Activated CD4-positive, alpha-beta memory T cell treated with anti-CD3 and anti-CD28 coated beads for 36 hours (primary cell): ENCODE data around the gene RBPJL. TPM values are rescaled to one million over a fixed set of nuclear protein-coding genes. Genes with fewer than 3 reads are reported as not detected.
"Not testable (repeated sequence)": the region's sequence is repeated elsewhere in the genome, so short reads cannot be mapped to it uniquely, and the experiment has no call there.

Experiments
- CTCF ChIA-PET: fragments of 350-600 bp; sonication (Branson Sonifier 250); formaldehyde crosslinking; loops from one replicate; lab custom pipeline; 2021; ENCODE audit warnings: antibody characterized with exemption, inconsistent platforms; lab: Charles Lee
- POLR2A ChIA-PET: fragments of 350-600 bp; sonication (Branson Sonifier 250); formaldehyde crosslinking; loops from one replicate; lab custom pipeline; 2021; ENCODE audit warnings: antibody characterized with exemption; lab: Charles Lee
- DNase-seq: peaks from one replicate; pipeline ENCODE4 v3.0.0-alpha.2; 2020
- H3K27ac Mint-ChIP-seq: one replicate; pipeline ENCODE4 v1.8.0; 2021; ENCODE audit warnings: mixed read lengths
- H3K27me3 Mint-ChIP-seq: one replicate; pipeline ENCODE4 v1.8.0; 2021; ENCODE audit warnings: mixed read lengths
- H3K36me3 Mint-ChIP-seq: one replicate; pipeline ENCODE4 v1.8.0; 2021; ENCODE audit warnings: mixed read lengths
- H3K4me1 Mint-ChIP-seq: one replicate; pipeline ENCODE4 v1.8.0; 2021; ENCODE audit warnings: low read depth, mixed read lengths
- H3K4me3 Mint-ChIP-seq: one replicate; pipeline ENCODE4 v1.8.0; 2021; ENCODE audit warnings: mild to moderate bottlenecking, mixed read lengths
- H3K9me3 Mint-ChIP-seq: one replicate; pipeline ENCODE4 v1.8.0; 2021; ENCODE audit warnings: mixed read lengths
- intact Hi-C: fragments of 100-400 bp; cut with micrococcal nuclease; formaldehyde crosslinking; loops from one replicate; pipeline ENCODE4 v1.15.1; 2023
- total RNA-seq, 2 experiments: library from RNA; stranded (reverse); gene quantifications; one replicate each; pipeline ENCODE4 v1.2.3, GENCODE V29; 2021

RBPJL gene
- total RNA-seq, 2 experiments from 2014 or later, result not detected

DNA sequence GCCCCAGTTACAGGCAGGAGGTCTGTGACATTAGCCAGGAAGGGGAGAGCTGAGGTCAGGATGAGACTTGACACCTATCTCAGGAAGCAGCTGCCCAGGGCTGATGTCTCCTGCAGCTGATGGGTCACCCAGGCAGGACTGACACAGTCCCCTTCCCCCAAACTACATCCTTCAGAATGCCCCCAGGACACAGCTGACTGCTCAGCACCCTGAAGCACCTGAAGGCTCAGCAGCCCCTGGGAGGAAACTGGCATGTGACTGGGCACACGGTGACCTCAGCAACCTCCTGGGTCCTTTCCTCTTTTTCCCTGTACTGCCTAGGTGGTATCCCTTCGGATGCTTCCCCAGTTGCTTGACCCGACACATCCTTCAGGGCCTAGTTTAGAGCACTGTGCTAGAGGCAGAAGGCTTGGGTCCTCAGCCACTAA is 39.7 kb downstream of the RBPJL start:
- DNase-seq, result peak; percentile 29
- no peaks in the 10 kb centered on the region for H3K27me3 Mint-ChIP-seq
- peaks cover 17% of the 10 kb centered on the region for H3K36me3 Mint-ChIP-seq
- no peaks in the 10 kb centered on the region for H3K9me3 Mint-ChIP-seq
- H3K4me1 Mint-ChIP-seq, result peaks cover 45% of the 10 kb centered on the region
- peak overlapping the region; percentile 86 for H3K4me3 Mint-ChIP-seq
- ChIA-PET CTCF (interaction anchor here (0.6 to 5.3 kb wide), 6 partner anchors 17 to 90 kb away, joined by 3 to 33 read pairs (median 12); partner anchors contain the start of gene SYS1), POLR2A (interaction anchor here (1.7 to 3.6 kb wide), 2 partner anchors 7 to 16 kb away, joined by 5 to 16 read pairs; partner anchors contain the start of gene SYS1)
- intact Hi-C loops, result loop anchor here (1.0 to 2.0 kb wide), 2 partner anchors 9 to 28 kb away; no protein-coding TSS in a partner anchor
- peak overlapping the region; percentile 18 for H3K27ac Mint-ChIP-seq

DNA sequence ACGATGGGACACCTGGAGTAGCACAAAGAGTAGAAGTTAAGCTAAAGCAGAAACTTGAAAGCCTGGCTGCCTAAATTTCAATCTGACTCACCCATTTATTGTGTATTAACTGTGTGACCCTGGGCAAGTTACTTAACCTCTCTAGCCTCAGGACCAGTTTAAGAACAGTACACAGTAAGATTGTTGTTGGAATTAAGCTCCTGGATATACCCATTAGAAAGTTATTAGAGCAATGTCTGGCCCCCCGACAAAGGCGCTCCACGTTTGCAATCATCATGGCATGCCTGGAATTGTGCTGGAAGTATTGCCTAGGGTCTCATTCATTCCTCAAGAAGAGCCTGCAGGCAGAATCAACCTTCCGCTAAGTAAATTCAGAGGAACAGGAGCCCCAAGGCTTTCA is 40.2 kb downstream of the RBPJL start:
- no peak for DNase-seq
- H3K27ac Mint-ChIP-seq, result no peak overlapping the region
- intact Hi-C loops, result loop anchor here (1.0 to 2.0 kb wide), 2 partner anchors 8 to 28 kb away; no protein-coding TSS in a partner anchor
- ChIA-PET CTCF (interaction anchor here (0.6 to 5.3 kb wide), 7 partner anchors 16 to 103 kb away, joined by 3 to 33 read pairs (median 7); partner anchors contain the start of gene SYS1), POLR2A (interaction anchor here (0.7 to 3.6 kb wide), 3 partner anchors 9 to 56 kb away, joined by 3 to 16 read pairs (median 4); partner anchors contain the start of gene SYS1)
- peak overlapping the region; percentile 86 for H3K4me3 Mint-ChIP-seq
- no peaks in the 10 kb centered on the region for H3K9me3 Mint-ChIP-seq
- H3K4me1 Mint-ChIP-seq, result peaks cover 45% of the 10 kb centered on the region
- H3K36me3 Mint-ChIP-seq, result peaks cover 13% of the 10 kb centered on the region
- no peaks in the 10 kb centered on the region for H3K27me3 Mint-ChIP-seq

DNA sequence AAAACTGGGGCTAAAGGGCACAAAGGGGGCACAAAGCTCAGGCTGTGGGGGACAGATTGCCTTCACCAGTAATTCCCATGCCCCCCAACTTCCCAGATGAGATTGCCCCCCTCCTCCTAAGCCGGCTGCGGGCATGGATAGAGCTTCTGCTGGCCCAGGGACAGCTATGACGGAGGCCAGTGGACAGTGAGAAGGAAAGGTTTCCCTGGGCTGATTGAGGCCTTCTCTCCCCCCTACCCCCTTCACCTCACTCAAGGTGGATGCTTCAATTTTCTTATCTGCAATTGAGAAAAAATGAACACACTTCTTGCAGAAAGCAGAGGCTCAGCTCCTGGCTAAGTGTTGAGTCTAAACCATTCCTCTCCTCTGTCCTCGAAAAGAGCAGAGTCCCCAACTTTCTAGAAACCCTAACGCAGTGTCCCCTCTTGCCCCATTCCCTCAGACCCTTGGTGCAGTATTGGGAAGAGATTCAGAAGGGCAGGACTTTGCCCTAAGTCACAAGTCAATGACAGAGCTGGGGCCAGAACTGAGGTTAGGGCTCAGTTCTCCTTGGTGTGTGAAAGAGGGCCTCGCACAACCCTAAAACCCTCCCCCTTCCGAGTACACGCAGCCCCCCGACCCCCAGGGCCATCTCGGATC is 40.8 kb downstream of the RBPJL start:
- Mint-ChIP-seq H3K27ac (peak overlapping the region; percentile 76), H3K4me3 (peak overlapping the region; percentile 86), H3K4me1 (peaks cover 45% of the 10 kb centered on the region), H3K36me3 (peaks cover 13% of the 10 kb centered on the region), H3K9me3 (no peaks in the 10 kb centered on the region), H3K27me3 (no peaks in the 10 kb centered on the region)
- intact Hi-C loops, result loop anchor here (2.0 kb wide), 1 partner anchor 29 kb away; no protein-coding TSS in a partner anchor
- POLR2A ChIA-PET, result interaction anchor here (0.7 to 3.6 kb wide), 5 partner anchors 8 to 403 kb away, joined by 3 to 16 read pairs (median 3); partner anchors contain the start of gene SYS1
- CTCF ChIA-PET, result interaction anchor here (0.9 to 5.3 kb wide), 7 partner anchors 12 to 102 kb away, joined by 3 to 33 read pairs (median 7); partner anchors contain the start of gene SYS1
- no peak for DNase-seq

DNA sequence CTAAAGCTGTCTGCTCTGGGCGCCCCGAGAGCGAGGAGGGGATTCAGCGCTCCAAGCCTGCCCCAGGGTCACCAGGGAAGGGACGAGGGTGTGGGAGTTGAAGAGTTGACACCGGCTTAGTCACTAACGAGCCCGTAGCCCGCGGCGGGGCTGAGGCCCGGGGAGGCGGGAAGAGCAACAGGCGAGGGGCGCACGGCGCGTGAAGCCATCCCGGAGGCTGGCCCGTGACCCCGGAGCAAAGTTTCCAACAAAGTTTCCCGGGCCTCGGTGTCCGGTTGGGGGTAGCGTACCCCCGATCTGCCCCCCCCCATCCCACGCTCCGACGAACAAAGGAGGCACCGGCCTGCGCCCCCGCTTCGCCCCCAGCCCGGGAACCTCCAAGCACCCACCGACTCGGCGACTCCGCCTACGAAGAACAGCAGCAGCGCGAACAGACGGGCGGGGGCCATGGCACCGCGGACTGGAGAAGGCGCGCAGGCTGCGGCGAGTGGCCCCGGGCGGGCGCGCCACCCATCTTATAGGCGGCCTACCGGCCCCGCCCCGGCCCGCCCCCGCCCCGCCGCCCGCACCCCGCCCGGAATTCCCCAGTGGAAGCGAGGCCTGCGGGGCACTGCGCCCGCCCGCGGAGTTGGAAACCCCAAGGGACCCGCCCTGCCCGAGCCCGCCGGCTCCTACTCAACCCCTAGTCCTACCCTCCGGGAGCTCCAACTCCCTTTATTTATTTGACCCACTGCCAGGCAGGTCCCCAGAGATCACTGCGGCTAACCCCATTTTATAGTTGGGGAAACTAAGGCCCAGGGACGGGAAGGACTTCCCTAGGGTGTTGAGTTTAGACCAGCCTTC is 41.5 kb downstream of the RBPJL start, which contains the start of gene SDC4:
Gene SDC4, minus strand, starts transcription at position 489 of the 843 bp plus-strand sequence. Its CDS starts 40 bp downstream, at position 449.
- CTCF ChIA-PET, result interaction anchor here (0.7 to 5.3 kb wide), 8 partner anchors 11 to 88 kb away, joined by 3 to 33 read pairs (median 6); partner anchors contain the start of gene SYS1
- intact Hi-C loops, result loop anchor here (2.0 kb wide), 2 partner anchors 15 to 29 kb away; partner anchors contain the start of gene SYS1
- POLR2A ChIA-PET, result interaction anchor here (0.6 to 3.6 kb wide), 5 partner anchors 8 to 403 kb away, joined by 3 to 16 read pairs (median 3); partner anchors contain the start of gene SYS1

DNA sequence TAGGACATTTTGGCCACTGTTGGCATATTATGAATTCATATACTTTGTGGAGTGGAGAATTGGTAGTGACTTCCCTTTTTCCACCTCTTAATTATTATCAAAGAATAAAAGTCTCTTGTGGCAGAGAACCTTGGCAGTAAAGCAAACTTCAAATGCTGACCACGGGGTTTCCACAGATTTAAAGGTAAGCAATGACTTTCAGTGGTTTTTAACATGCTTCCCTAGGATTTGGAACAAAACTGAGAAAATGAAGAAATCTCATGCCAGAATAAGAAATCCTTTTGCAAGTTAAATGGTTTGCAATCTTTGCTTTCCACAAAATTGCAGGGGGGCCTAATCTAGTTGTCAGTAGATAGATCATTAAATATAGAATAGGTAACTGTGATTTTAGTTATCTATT is 43.6 kb downstream of the RBPJL start:
- intact Hi-C loops, result no loop called here
- Mint-ChIP-seq H3K4me3 (no peak overlapping the region), H3K27me3 (no peaks in the 10 kb centered on the region), H3K27ac (no peak overlapping the region), H3K4me1 (peaks cover 49% of the 10 kb centered on the region), H3K36me3 (peaks cover 9% of the 10 kb centered on the region), H3K9me3 (no peaks in the 10 kb centered on the region)
- ChIA-PET CTCF (interaction anchor here (4.5 to 5.3 kb wide), 2 partner anchors 13 to 86 kb away, joined by 29 to 33 read pairs; partner anchors contain the start of gene SYS1), POLR2A (no interaction called here)
- no peak for DNase-seq

More for the DNA sequence above, 41.5 kb downstream of the RBPJL start, which contains the start of gene SDC4:
- Mint-ChIP-seq H3K4me3 (peak within 1 kb of the TSS; percentile 86), H3K27ac (peak within 1 kb of the TSS; percentile 76), H3K27me3 (no peaks in the 10 kb centered on the region), H3K4me1 (peaks cover 43% of the 10 kb centered on the region), H3K9me3 (no peaks in the 10 kb centered on the region), H3K36me3 (peaks cover 13% of the 10 kb centered on the region)
- peak; percentile 76 for DNase-seq

DNA sequence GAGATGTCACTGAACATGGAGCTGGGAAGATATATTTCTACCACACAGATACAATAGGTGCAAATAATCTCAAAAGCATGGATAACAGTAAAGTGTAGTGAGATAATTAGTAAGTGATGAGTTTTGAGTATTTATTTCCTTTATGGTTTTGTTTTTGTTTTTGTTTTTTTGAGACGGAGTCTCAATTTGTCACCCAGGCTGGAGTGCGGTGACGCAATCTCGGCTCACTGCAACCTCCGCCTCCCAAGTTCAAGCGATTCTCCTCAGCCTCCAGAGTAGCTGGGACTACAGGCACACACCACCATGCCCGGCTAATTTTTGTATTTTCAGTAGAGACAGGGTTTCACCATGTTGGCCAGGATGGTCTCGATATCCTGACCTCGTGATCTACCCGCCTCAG is 44.2 kb downstream of the RBPJL start:
- intact Hi-C loops, POLR2A ChIA-PET, H3K27ac Mint-ChIP-seq, H3K9me3 Mint-ChIP-seq, H3K36me3 Mint-ChIP-seq, DNase-seq, H3K27me3 Mint-ChIP-seq, H3K4me3 Mint-ChIP-seq: not testable (repeated sequence)
- peaks cover 49% of the 10 kb centered on the region for H3K4me1 Mint-ChIP-seq
- CTCF ChIA-PET, result interaction anchor here (1.2 to 1.8 kb wide), 3 partner anchors 12 to 102 kb away, joined by 3 to 7 read pairs (median 6); partner anchors contain the start of gene SYS1

DNA sequence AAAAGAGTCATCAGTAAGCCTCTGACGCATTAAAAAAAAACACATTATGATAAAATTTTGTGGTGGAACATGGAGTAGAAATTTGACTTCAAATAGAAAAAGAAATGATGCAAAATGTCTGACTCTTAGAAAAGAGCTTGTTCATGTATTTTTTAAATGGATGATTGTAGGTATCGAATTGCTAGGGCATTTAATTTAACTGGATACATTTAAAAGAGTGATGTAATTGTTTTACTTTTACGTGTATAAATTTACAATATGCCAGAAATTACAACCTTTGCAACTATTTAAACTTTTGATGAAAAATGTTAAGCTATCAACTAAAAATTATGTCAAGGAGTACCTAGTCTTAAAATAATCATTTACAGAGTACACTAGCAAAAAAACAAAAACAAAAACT is 46.1 kb downstream of the RBPJL start:
- Mint-ChIP-seq H3K4me1 (peaks cover 44% of the 10 kb centered on the region), H3K4me3 (no peak overlapping the region), H3K27ac (no peak overlapping the region), H3K36me3 (no peaks in the 10 kb centered on the region), H3K9me3 (no peaks in the 10 kb centered on the region), H3K27me3 (no peaks in the 10 kb centered on the region)
- ChIA-PET POLR2A (no interaction called here), CTCF (interaction anchor here (0.6 to 4.0 kb wide), 10 partner anchors 10 to 418 kb away, joined by 3 to 29 read pairs (median 4); partner anchors contain the start of genes PIGT and SYS1)
- intact Hi-C loops, result no loop called here
- DNase-seq, result no peak

DNA sequence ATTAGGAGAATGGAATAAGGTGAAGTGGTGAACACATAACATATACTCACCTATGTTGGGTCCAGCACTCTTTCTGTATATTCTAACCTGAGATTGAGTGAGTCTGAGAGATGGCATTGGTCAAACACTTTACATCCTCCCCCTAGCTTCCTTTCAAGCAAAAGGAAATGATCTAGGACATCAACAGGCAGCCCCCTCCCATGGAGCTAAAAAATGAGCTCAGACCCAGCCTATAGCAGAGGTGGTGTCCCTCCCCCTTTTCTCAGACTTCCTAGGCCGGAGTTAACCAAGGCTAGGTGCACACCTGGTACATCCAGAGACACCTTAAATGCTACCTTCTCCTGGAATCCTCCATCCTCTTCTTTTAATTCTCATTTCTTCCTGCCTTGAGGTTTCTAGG is 47.1 kb downstream of the RBPJL start:
- no peak for DNase-seq
- H3K4me1 Mint-ChIP-seq, result peaks cover 50% of the 10 kb centered on the region
- H3K9me3 Mint-ChIP-seq, result no peaks in the 10 kb centered on the region
- POLR2A ChIA-PET, result interaction anchor here (0.6 to 2.1 kb wide), 4 partner anchors 9 to 33 kb away, joined by 3 to 8 read pairs (median 4); no protein-coding TSS in a partner anchor
- no peaks in the 10 kb centered on the region for H3K27me3 Mint-ChIP-seq
- no peak overlapping the region for H3K4me3 Mint-ChIP-seq
- no peaks in the 10 kb centered on the region for H3K36me3 Mint-ChIP-seq
- intact Hi-C loops, result no loop called here
- CTCF ChIA-PET, result interaction anchor here (1.1 to 4.0 kb wide), 7 partner anchors 9 to 417 kb away, joined by 3 to 29 read pairs (median 7); partner anchors contain the start of gene SYS1
- peak overlapping the region; percentile 88 for H3K27ac Mint-ChIP-seq

DNA sequence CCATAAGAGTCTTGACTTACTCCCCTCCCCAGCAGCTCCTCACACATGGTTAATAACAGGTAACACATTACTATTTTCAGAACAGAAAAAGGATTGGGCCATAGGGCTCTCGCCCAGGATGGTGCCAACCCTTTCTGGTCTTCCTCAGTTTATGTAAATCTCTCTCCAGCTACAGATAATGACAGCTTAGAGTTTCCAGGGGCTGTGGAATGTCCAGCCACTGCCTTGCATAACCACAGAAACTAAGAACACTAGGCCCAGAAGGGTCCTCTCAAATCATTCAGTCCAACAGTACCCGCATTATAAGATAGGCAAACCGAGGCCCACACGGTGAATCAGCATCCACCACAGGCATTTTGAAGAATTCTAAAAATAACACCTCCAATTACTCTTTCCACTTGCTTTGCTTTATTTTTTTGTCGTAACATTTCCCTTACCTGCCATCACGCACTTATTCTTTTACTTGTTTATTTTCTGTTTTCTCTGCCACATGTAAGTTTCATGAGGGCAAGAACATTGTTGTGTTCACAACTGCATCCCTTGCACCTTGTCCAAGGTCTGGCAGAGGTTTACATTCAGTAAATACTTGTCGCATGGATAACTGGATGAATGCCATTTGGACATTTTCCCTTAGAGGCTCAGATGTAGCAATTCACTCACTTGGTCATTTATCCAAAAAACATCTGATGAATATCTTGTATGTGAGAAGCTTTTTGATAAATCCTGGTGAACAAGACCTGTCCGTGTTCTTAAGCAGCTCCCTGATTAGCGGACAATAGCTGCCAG is 48.0 kb downstream of the RBPJL start:
- Mint-ChIP-seq H3K27me3 (no peaks in the 10 kb centered on the region), H3K4me3 (peak overlapping the region; percentile 54), H3K9me3 (no peaks in the 10 kb centered on the region), H3K4me1 (peaks cover 50% of the 10 kb centered on the region), H3K27ac (peak overlapping the region; percentile 88), H3K36me3 (no peaks in the 10 kb centered on the region)
- DNase-seq, result peak; percentile 63
- ChIA-PET CTCF (interaction anchor here (1.1 to 4.0 kb wide), 8 partner anchors 8 to 96 kb away, joined by 3 to 29 read pairs (median 6); partner anchors contain the start of genes PIGT and SYS1), POLR2A (interaction anchor here (0.6 to 2.1 kb wide), 4 partner anchors 9 to 34 kb away, joined by 3 to 8 read pairs (median 4); no protein-coding TSS in a partner anchor)
- intact Hi-C loops, result loop anchor here (1.0 kb wide), 1 partner anchor 8 kb away; no protein-coding TSS in a partner anchor
